HepG2 (cell line): Measurements from ENCODE around the gene GPR62. TPM values are rescaled to one million over a fixed set of nuclear protein-coding genes. Genes with fewer than 3 reads are reported as not detected.
A peak's percentile ranks its signal among the peaks of the same experiment; 100 is the strongest.

Experiments
- ATRX ChIP-seq: sonication (generic); formaldehyde crosslinking; IDR thresholded peaks from 2 replicates; pipeline ENCODE4 v1.4.0; 2020; ENCODE audit warnings: missing genetic modification reagents, borderline replicate concordance
- CTCF ChIP-seq: sonication (generic); formaldehyde crosslinking; IDR thresholded peaks from 2 replicates; pipeline ENCODE4 v1.5.0; 2020; ENCODE audit warnings: mild to moderate bottlenecking, missing genetic modification reagents, moderate library complexity
- HES4 ChIP-seq: sonication (generic); formaldehyde crosslinking; IDR thresholded peaks from 2 replicates; pipeline ENCODE4 v1.9.0; 2021; ENCODE audit warnings: mild to moderate bottlenecking, missing genetic modification reagents, borderline replicate concordance
- MXD3 ChIP-seq: IDR thresholded peaks from 2 replicates; pipeline ENCODE4 v1.6.1; 2016; ENCODE audit warnings: mild to moderate bottlenecking, missing biosample characterization, missing genetic modification reagents
- PBX3 ChIP-seq: sonication (generic); formaldehyde crosslinking; IDR thresholded peaks from 2 replicates; pipeline ENCODE4 v1.8.1; 2023; ENCODE audit warnings: missing genetic modification reagents, inconsistent platforms, borderline replicate concordance
- SPEN ChIP-seq: sonication (generic); formaldehyde crosslinking; IDR thresholded peaks from 2 replicates; pipeline ENCODE4 v1.5.1; 2020; ENCODE audit warnings: low read depth, mild to moderate bottlenecking, missing genetic modification reagents
- ZBED4 ChIP-seq: sonication (generic); formaldehyde crosslinking; IDR thresholded peaks from 2 replicates; pipeline ENCODE4 v1.4.0; 2020; ENCODE audit warnings: missing genetic modification reagents, borderline replicate concordance
- ZBTB40 ChIP-seq, 2 experiments: fragments of 450-650 bp in 1 of 2; sonication (generic) in 1 of 2; formaldehyde crosslinking in 1 of 2; IDR thresholded peaks; 2 replicates each; pipeline versions ENCODE4 v1.6.1 to v1.8.0; 2016 to 2022; ENCODE audit warnings: antibody characterized with exemption in 1 of 2, mild to moderate bottlenecking in 1 of 2, missing genetic modification reagents in 1 of 2
- ZFY ChIP-seq: sonication (generic); formaldehyde crosslinking; IDR thresholded peaks from 2 replicates; pipeline ENCODE4 v1.4.0; 2020; ENCODE audit warnings: missing genetic modification reagents
- ZZZ3 ChIP-seq: sonication (generic); formaldehyde crosslinking; IDR thresholded peaks from 2 replicates; pipeline ENCODE4 v1.4.0; 2020; ENCODE audit warnings: missing genetic modification reagents, mild to moderate bottlenecking, borderline replicate concordance
- polyA plus RNA-seq, 8 experiments: library from polyadenylated mRNA; depleted of rRNA in 3 of 8; stranded (reverse) in 7 of 8; unstranded in 1 of 8; fragments of >200 nt; fragmentation: Illumina TruSeq in 4 of 8; extraction: Trizol in 4 of 8; gene quantifications; 2 replicates each; pipeline versions ENCODE4 v1.2.1 to v1.2.3, GENCODE V29; 2011 to 2016; ENCODE audit warnings: low read depth in 4 of 8, missing spikeins in 1 of 8, mixed read lengths in 1 of 8; ENCODE audit not compliant: insufficient read depth in 1 of 8
- total RNA-seq, 5 experiments: library from RNA; depleted of rRNA; stranded (reverse); fragments of >200 nt; fragmentation: Illumina TruSeq; extraction: Trizol; gene quantifications; 2 replicates each; pipeline ENCODE4 v1.2.3, GENCODE V29; 2016; ENCODE audit warnings: low read depth in 1 of 5

Gene GPR62
- total and polyA plus RNA-seq, 2 of the 13 experiments (the other 11 are each of a cell fraction or from before 2014, with no cell fraction given): not detected

GRCh38 chr3:51967384-51968169, 12.4 kb downstream of the GPR62 start, which contains the start of gene PCBP4 (continued):
- TF ChIP-seq ZFY (peak; percentile 71), MXD3 (peak; percentile 51; the same call in 1 of the 2 replicates), HES4 (CRISPR knock-in tag) (0 out of 2 replicates have a peak, but pooled peaks have one; percentile 10), ZBTB40 (IDR thresholded peaks at IDR 0.05) (no peak), ZBTB40 (CRISPR knock-in tag; IDR thresholded peaks at IDR 0.05) (no peak), CTCF (CRISPR knock-in tag) (no peak), ZZZ3 (CRISPR knock-in tag) (no peak), ZBED4 (CRISPR knock-in tag) (no peak), SPEN (CRISPR knock-in tag) (peak; percentile 18; the same call in 1 of the 2 replicates), ATRX (CRISPR knock-in tag) (no peak), PBX3 (CRISPR knock-in tag) (no peak)
